Epidermal melanocyte (primary cell): ENCODE measurements around the gene NT5DC4.

Experiments used
- DNase-seq: peaks from one replicate; pipeline ENCODE4 v3.0.0; 2011; ENCODE audit warnings: low spot score; ENCODE audit not compliant: insufficient read length

The NT5DC4 gene

DNA sequence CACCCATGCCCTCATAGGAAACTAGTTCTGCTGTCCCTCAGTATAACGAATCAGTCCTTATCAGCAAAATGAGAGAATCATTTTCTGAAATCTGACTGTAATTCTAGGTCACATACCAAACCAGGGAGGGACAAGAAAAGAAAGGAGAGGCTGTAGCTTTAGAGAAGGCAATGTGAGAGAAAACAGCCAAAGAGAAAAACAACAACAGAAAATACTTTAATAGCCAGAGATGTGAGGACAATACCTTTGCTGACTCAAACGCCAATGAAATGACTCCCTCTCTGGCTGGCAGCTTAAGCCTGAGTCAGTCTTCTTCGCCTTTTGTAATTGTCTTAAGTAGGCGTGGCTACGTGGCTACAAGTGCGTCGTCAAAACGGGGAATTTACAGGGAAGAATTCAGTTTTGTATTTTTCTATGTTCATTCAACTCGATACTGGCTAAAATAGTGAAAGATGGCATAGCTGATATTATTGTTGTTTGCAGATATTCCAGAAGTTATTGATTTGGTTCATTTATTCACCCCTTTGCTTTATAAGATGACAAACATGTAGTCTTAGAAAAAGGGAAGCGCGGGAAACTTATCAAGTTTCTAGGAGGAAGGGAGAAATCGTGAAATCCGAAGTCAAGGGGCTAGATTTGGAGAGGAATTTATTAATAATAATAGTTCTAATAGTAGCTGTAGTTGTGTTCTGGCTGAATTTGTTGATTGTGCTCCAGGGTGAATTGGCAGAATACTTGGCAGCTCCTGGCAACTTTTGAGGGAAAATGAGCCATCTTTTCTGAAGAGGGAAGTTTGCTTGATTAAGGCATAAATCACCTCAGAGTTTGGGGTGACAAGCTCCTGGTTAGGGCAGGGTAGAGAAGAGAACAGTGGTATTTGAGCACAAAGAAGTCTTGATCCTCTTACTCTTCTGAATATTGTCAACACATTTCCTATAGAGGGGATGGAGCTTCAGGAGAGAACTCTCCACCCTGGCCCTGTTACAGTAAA is 63.7 kb downstream of the NT5DC4 start, which contains the start of gene IL1A:
Gene IL1A (minus strand): TSS at position 295 of the 991 bp plus-strand sequence. CDS start 723 bp downstream, outside the sequence.
- DNase-seq = no peak

DNA sequence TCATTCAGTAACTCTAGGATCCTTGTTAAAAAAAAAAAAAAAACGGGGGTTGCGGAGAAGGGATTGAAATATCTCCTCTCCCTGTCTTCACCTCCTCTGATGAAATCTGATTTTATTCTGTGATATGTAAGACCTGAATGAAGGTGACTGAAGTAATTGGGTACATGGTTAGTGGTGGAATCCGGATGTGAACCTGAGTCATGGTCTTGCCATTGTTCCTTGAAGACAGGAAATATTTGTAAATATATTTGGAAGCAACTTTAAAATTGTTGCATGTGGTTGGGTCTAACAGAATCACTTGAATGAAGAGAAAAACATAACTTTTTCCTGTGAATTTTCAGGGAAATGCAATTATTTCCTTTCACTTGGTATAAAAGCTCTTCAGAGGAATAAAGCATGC is 66.5 kb downstream of the NT5DC4 start:
- DNase-seq = no peak

DNA sequence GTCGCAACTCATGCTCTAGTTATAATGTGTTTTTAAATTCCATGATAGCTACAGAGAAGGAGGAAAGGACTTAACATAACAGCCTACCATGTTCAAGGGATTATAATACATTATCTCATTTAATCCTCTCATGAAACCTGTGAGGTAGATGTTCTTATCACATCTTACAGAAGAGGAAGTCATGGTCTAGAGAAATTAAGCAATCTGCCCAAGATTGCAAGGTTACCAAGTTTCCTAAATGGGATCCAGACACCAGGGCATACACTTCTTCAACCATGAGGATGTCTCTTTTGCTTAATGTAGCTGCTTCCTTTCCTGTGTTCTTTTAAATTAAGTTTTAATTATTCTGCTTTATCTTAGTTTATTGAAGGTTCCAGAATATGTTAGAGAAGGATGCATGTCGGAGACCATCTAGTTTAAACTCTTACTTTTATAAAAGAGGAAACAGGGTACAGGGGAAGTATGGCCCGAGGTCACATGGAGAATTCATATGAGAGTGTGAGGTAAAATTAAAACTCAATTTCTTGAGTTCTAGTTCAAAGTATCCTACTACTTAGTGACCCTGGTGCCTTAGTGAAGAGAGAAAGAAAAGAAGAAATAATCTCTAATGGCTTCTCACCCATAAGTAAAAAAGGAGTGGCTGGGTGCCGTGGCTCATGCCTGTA is 67.0 kb downstream of the NT5DC4 start:
- no peak for DNase-seq

DNA sequence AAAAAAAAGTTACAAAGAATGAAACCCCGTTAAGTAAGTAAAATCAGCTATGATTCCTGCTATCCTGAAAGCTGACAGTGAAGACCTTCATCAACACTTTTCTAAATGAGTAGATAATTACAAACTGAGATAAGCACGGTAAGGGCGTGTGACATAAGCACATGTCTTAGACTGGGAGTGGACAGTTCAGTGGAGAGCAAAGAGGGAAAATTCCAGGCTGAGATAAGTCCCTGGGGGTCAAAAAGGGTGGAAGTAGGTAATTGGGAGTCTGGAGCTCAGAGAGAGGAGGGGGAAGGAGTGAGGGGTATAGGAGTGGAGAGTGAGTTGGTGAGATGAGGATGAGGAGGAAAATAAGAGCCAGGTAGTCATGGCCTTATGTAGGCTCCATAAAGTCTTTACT is 67.8 kb downstream of the NT5DC4 start:
- DNase-seq = no peak
